HEK293T (cell line): ENCODE measurements around the gene ACVR1C.
"Not testable (repeated sequence)": the region's sequence is repeated elsewhere in the genome, so short reads cannot be mapped to it uniquely, and the experiment has no call there.

Source experiments
- CTCF ChIA-PET: fragments of 350-600 bp; formaldehyde crosslinking; extraction: SDS; loops from one replicate; lab custom pipeline; 2021; ENCODE audit warnings: antibody characterized with exemption, inconsistent platforms; lab: Yijun Ruan, JAX
- POLR2A ChIA-PET: fragments of 350-600 bp; formaldehyde crosslinking; extraction: SDS; loops from one replicate; lab custom pipeline; 2020; ENCODE audit warnings: antibody characterized with exemption, inconsistent platforms; lab: Yijun Ruan, JAX
- DNase-seq: peaks from one replicate; pipeline ENCODE4 v3.0.0; 2012; ENCODE audit warnings: mixed read lengths; ENCODE audit errors: extremely low spot score
- ARNT ChIP-seq: fragments of 450-650 bp; IDR thresholded peaks from 2 replicates; pipeline ENCODE4 v1.6.1; 2017; ENCODE audit warnings: mild to moderate bottlenecking
- BHLHE40 ChIP-seq: fragments of 450-650 bp; IDR thresholded peaks from 2 replicates; pipeline ENCODE4 v1.6.1; 2016; ENCODE audit warnings: mild to moderate bottlenecking, moderate library complexity, borderline replicate concordance
- CTBP1 ChIP-seq: fragments of 450-650 bp; IDR thresholded peaks from 2 replicates; pipeline ENCODE4 v1.6.1; 2016; ENCODE audit warnings: borderline replicate concordance
- ELF4 ChIP-seq: fragments of 450-650 bp; IDR thresholded peaks from 2 replicates; pipeline ENCODE4 v1.6.1; 2017; ENCODE audit warnings: antibody characterized with exemption
- FOXA1 ChIP-seq: fragments of 450-650 bp; IDR thresholded peaks from 2 replicates; pipeline ENCODE4 v1.6.1; 2016; ENCODE audit warnings: mild to moderate bottlenecking
- FOXK2 ChIP-seq: fragments of 450-650 bp; IDR thresholded peaks from 2 replicates; pipeline ENCODE4 v1.6.1; 2016; ENCODE audit warnings: mild to moderate bottlenecking
- FOXM1 ChIP-seq: fragments of 450-650 bp; IDR thresholded peaks from 2 replicates; pipeline ENCODE4 v1.6.1; 2017; ENCODE audit warnings: mild to moderate bottlenecking, borderline replicate concordance
- HDGF ChIP-seq: fragments of 450-650 bp; IDR thresholded peaks from 2 replicates; pipeline ENCODE4 v1.6.1; 2017; ENCODE audit warnings: antibody characterized with exemption, borderline replicate concordance
- L3MBTL2 ChIP-seq: fragments of 450-650 bp; conservative IDR thresholded peaks from 2 replicates; pipeline ENCODE4 v1.6.1; 2016; ENCODE audit warnings: mild to moderate bottlenecking
- LEF1 ChIP-seq: fragments of 450-650 bp; IDR thresholded peaks from 2 replicates; pipeline ENCODE4 v1.6.1; 2017; ENCODE audit warnings: mild to moderate bottlenecking, borderline replicate concordance
- NFRKB ChIP-seq: fragments of 450-650 bp; IDR thresholded peaks from 2 replicates; pipeline ENCODE4 v1.6.1; 2016; ENCODE audit warnings: mild to moderate bottlenecking, moderate library complexity
- SP1 ChIP-seq: fragments of 450-650 bp; IDR thresholded peaks from 2 replicates; pipeline ENCODE4 v1.6.1; 2017
- SUZ12 ChIP-seq: fragments of 450-650 bp; IDR thresholded peaks from 2 replicates; pipeline ENCODE4 v1.6.1; 2016; ENCODE audit warnings: mild to moderate bottlenecking
- TARDBP ChIP-seq: fragments of 450-650 bp; IDR thresholded peaks from 2 replicates; pipeline ENCODE4 v1.6.1; 2016
- ZNF384 ChIP-seq: fragments of 450-650 bp; IDR thresholded peaks from 2 replicates; pipeline ENCODE4 v1.6.1; 2016
- TF ChIP-seq, protein P1 (sequence below): fragments of 450-650 bp; IDR thresholded peaks from 2 replicates; pipeline ENCODE4 v1.6.1; 2016

ACVR1C gene

DNA sequence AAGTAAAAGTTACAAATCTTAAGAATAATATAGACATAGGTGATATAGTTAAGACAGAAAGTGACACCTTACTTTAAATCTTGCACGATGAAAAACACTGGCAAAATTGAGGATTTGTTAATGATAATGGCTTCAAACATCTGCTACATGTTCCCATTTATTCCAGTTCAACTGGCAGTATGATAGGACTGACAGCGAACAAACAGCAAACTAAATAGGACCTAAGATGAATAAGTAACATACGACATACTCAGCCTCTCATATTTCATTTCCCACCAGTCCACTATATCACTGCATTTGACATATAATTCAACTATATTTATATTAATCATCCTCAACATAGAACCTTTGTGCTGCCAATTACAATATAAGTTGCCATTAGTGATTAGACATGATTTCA lies 36.3 kb downstream of the ACVR1C start:
- TF ChIP-seq LEF1 (no peak), SP1 (no peak), L3MBTL2 (no peak), ARNT (no peak), ELF4 (no peak), CTBP1 (no peak), NFRKB (no peak), FOXA1 (no peak), SUZ12 (no peak), BHLHE40 (no peak)
- TF ChIP-seq, protein P1, sequence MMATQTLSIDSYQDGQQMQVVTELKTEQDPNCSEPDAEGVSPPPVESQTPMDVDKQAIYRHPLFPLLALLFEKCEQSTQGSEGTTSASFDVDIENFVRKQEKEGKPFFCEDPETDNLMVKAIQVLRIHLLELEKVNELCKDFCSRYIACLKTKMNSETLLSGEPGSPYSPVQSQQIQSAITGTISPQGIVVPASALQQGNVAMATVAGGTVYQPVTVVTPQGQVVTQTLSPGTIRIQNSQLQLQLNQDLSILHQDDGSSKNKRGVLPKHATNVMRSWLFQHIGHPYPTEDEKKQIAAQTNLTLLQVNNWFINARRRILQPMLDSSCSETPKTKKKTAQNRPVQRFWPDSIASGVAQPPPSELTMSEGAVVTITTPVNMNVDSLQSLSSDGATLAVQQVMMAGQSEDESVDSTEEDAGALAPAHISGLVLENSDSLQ = no peak
- CTCF ChIA-PET = no interaction called here

DNA sequence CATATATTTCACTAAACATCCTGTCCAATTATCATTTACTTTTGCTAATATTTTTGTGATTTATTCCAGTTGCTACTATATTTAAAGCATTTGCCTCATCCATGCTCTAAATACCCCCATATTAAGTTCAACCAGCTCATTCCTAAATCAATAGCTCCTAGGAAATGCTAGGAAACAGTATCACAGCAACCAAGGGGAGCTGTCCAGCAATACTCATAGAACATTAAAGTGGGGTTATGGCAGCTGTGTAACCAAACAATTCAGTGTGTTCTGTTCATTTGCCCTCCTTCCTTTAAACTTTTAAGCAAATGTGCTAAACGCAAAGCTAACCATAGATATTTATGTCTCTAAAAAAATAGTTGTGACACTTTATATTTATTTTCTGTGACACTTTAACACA lies 41.1 kb downstream of the ACVR1C start:
- ChIA-PET POLR2A (no interaction called here), CTCF (no interaction called here)
- no peak for TF ChIP-seq FOXM1
- TF ChIP-seq HDGF = no peak
- TF ChIP-seq ZNF384 = no peak
- no peak for TF ChIP-seq ELF4
- TF ChIP-seq FOXK2 = no peak
- TF ChIP-seq NFRKB = no peak
- no peak for TF ChIP-seq LEF1
- TF ChIP-seq TARDBP = no peak
- TF ChIP-seq CTBP1 = no peak
- no peak for DNase-seq

More for the DNA sequence above, 36.3 kb downstream of the ACVR1C start:
- DNase-seq = no peak
- POLR2A ChIA-PET = no interaction called here

DNA sequence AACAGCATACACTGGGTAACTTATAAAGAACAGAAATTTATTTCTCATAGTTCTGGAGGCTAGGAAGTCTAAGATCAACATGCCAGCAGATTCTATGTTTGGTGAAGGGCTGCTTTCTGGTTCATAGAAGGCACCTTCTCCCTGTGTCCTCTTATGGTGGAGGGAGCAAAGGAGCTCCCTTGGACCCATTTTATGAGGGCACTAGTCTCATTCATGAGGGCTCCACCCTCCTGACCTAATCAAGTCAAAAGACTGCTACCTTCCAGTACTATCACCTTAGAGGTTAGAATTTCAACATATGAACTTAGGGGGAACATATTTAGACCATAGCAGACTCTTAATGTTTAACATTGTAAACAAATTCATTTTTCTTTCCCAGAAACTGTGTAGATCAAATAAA lies 54.5 kb downstream of the ACVR1C start:
- ChIA-PET POLR2A (no interaction called here), CTCF (interaction anchor here (0.6 kb wide), 1 partner anchor 322 kb away, joined by 4 read pairs; no protein-coding TSS in a partner anchor)
- TF ChIP-seq BHLHE40 = no peak
- TF ChIP-seq SUZ12 = no peak
- TF ChIP-seq SP1 = no peak
- TF ChIP-seq, protein P1 = no peak
- no peak for TF ChIP-seq ARNT
- TF ChIP-seq LEF1 = no peak
- no peak for TF ChIP-seq ELF4
- no peak for DNase-seq

DNA sequence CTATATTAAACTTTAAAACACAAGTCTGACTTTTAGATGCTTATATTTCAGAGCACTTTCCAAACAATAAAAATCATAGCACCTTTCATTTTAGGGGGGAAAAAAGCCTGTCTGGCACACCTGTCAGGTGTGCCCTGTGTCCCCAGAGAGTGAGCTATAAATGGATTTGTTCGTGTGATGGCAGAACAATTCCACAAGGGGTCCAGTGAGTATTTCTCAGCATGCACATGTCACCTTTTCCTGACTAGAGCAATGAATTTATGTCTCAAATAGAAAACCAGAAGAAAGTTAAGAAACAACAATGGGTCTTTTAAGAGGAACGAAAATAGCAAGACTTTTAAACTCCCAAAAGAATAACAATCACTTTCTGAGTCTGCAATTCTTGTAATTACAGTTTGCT lies 55.9 kb downstream of the ACVR1C start:
- CTCF ChIA-PET = no interaction called here
- TF ChIP-seq FOXA1 (no peak), SP1 (no peak), L3MBTL2 (no peak), FOXK2 (no peak), ZNF384 (no peak)
- TF ChIP-seq, protein P1 = no peak
- DNase-seq = peak; percentile 39
- POLR2A ChIA-PET = no interaction called here

DNA sequence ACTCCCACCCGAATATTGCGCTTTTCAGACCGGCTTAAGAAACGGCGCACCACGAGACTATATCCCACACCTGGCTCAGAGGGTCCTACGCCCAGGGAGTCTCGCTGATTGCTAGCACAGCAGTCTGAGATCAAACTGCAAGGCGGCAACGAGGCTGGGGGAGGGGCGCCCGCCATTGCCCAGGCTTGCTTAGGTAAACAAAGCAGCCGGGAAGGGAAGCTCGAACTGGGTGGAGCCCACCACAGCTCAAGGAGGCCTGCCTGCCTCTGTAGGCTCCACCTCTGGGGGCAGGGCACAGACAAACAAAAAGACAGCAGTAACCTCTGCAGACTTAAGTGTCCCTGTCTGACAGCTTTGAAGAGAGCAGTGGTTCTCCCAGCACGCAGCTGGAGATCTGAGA lies 62.0 kb downstream of the ACVR1C start:
- POLR2A ChIA-PET, CTCF ChIA-PET, DNase-seq: not testable (repeated sequence)

DNA sequence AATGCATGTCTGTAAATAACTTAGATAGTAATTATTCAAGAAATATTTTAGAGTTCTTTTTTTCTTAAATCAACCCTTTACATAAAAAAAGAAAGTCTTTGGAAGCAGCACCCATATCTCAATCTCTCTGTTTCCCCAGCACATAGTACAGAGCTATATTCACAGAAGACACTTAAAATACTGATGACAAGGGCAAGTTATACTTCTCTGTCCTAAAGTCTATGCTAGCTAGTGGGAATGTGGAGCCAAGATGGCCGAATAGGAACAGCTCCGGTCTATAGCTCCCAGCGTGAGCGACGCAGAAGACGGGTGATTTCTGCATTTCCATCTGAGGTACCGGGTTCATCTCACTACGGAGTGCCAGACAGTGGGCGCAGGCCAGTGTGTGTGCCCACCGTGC lies 62.6 kb downstream of the ACVR1C start:
- POLR2A ChIA-PET, CTCF ChIA-PET, DNase-seq: not testable (repeated sequence)

DNA sequence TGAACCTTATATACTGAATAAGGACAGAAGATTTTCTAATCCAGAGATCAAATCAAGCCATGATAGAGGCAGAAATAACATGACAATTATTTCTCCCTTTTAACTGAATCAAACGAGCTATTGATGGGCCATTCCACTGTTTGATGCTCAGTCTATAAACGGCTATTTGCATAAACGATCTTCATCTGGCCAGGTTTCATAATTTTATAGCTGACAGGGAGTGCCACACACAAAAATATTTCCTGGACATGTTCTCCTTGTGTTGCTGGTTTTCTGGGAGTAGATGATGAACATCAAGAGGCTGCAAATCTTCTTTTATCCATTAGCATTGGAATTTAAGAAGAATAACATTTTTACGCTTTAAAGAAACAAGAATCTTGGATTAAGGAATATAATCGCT lies 63.1 kb downstream of the ACVR1C start:
- TF ChIP-seq TARDBP (no peak), FOXM1 (no peak), ELF4 (no peak), ZNF384 (no peak), CTBP1 (no peak), BHLHE40 (no peak), SP1 (no peak), SUZ12 (no peak), ARNT (no peak), FOXA1 (no peak), L3MBTL2 (no peak), LEF1 (no peak)
- ChIA-PET CTCF (no interaction called here), POLR2A (no interaction called here)
- no peak for DNase-seq

DNA sequence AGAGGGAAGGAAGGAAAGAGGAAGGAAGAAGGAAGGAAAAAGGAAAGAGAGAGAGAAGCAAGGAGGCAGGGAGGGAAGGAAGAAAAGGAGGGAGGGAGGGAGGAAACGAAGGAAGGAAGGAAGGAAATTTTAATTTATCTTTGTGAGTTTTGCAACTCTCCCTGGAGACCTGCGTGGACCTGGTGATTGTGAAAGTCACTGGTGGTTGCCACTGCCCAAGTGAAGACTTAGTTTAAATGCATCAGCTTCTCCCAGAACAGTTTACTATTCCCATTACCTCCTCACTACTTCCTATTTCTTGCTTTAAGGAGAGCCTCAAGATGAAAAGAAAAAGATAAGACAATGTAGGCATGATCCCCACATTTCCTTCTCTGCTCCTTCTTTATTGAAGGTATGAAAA lies 68.8 kb downstream of the ACVR1C start:
- CTCF ChIA-PET = no interaction called here
- POLR2A ChIA-PET = no interaction called here
- DNase-seq = no peak
- TF ChIP-seq BHLHE40 (no peak), NFRKB (no peak), SUZ12 (no peak), FOXK2 (no peak), FOXM1 (no peak), L3MBTL2 (no peak), SP1 (no peak), HDGF (no peak), CTBP1 (no peak), LEF1 (no peak)
- TF ChIP-seq, protein P1 = no peak
